GM23338 (cell line): ENCODE data around the gene SEPTIN8. TPM values are rescaled to one million over a fixed set of nuclear protein-coding genes. Genes with fewer than 3 reads are reported as not detected.

Experiments used
- ATAC-seq: fragments of 200-7000 bp; cut with Tn5 transposase; 3 replicates; pipeline ENCODE4 v1.9.1; 2020
- DNase-seq: peaks from one replicate; pipeline ENCODE4 v3.0.0-alpha.2; 2015; ENCODE audit warnings: low spot score
- H2AFZ ChIP-seq: fragments of 200-600 bp; sonication (generic); 2 replicates; pipeline ENCODE4 v1.8.0; 2016; ENCODE audit warnings: antibody characterized with exemption, mild to moderate bottlenecking, moderate library complexity
- H3F3A ChIP-seq: fragments of 200-600 bp; sonication (generic); replicated peaks from 2 replicates; pipeline ENCODE4 v1.8.0; 2017; ENCODE audit warnings: antibody characterized with exemption, mixed run types, low read depth
- H3K27ac ChIP-seq: fragments of 200-600 bp; sonication (generic); 2 replicates; pipeline ENCODE4 v1.6.1; 2016; ENCODE audit warnings: low read depth
- H3K27me3 ChIP-seq: fragments of 200-600 bp; sonication (generic); 2 replicates; pipeline ENCODE4 v1.8.0; 2016; ENCODE audit warnings: mild to moderate bottlenecking, mixed run types, moderate library complexity; ENCODE audit not compliant: insufficient read depth
- H3K36me3 ChIP-seq: fragments of 200-600 bp; sonication (generic); 2 replicates; pipeline ENCODE4 v1.8.0; 2016; ENCODE audit warnings: mild to moderate bottlenecking; ENCODE audit not compliant: insufficient read depth
- H3K4me1 ChIP-seq: fragments of 200-600 bp; sonication (generic); 2 replicates; pipeline ENCODE4 v1.8.0; 2016; ENCODE audit warnings: mild to moderate bottlenecking, moderate library complexity; ENCODE audit not compliant: insufficient read depth
- H3K4me2 ChIP-seq: fragments of 200-600 bp; sonication (generic); 2 replicates; pipeline ENCODE4 v1.7.1; 2017; ENCODE audit warnings: mixed run types
- H3K4me3 ChIP-seq: fragments of 200-600 bp; sonication (generic); 2 replicates; pipeline ENCODE4 v1.6.1; 2016; ENCODE audit warnings: mixed run types
- H3K79me2 ChIP-seq: fragments of 200-600 bp; sonication (generic); replicated peaks from 2 replicates; pipeline ENCODE4 v1.8.0; 2017; ENCODE audit warnings: mild to moderate bottlenecking; ENCODE audit not compliant: insufficient read depth
- H3K9me2 ChIP-seq: fragments of 200-600 bp; sonication (generic); 2 replicates; pipeline ENCODE4 v1.8.0; 2017; ENCODE audit not compliant: insufficient read depth
- H4K20me1 ChIP-seq: fragments of 200-600 bp; sonication (generic); replicated peaks from 2 replicates; pipeline ENCODE4 v1.8.0; 2017; ENCODE audit warnings: mild to moderate bottlenecking; ENCODE audit not compliant: insufficient read depth
- H3K27ac Mint-ChIP-seq: 2 replicates; pipeline ENCODE4 v1.8.0; 2020; ENCODE audit warnings: inconsistent platforms, mild to moderate bottlenecking, moderate library complexity, mixed read lengths
- H3K27me3 Mint-ChIP-seq: 3 replicates; pipeline ENCODE4 v1.8.0; 2022; ENCODE audit warnings: low read depth, mild to moderate bottlenecking, moderate library complexity, mixed read lengths, inconsistent platforms; ENCODE audit not compliant: insufficient read depth, poor library complexity
- H3K36me3 Mint-ChIP-seq: 3 replicates; pipeline ENCODE4 v1.8.0; 2021; ENCODE audit warnings: low read depth, mild to moderate bottlenecking, inconsistent platforms, moderate library complexity, mixed read lengths
- H3K4me1 Mint-ChIP-seq: 3 replicates; pipeline ENCODE4 v1.8.0; 2020; ENCODE audit warnings: mild to moderate bottlenecking, inconsistent platforms, mixed read lengths
- H3K4me3 Mint-ChIP-seq: 3 replicates; pipeline ENCODE4 v1.8.0; 2021; ENCODE audit warnings: moderate library complexity, mild to moderate bottlenecking, inconsistent platforms, mixed read lengths
- H3K9me3 Mint-ChIP-seq: 3 replicates; pipeline ENCODE4 v1.8.0; 2020; ENCODE audit warnings: moderate library complexity, mild to moderate bottlenecking, inconsistent platforms, mixed read lengths
- CREB1 ChIP-seq: fragments of 250-450 bp; sonication (Bioruptor Pico); IDR thresholded peaks from 2 replicates; pipeline ENCODE4 v1.5.0; 2020; ENCODE audit warnings: low read depth, mild to moderate bottlenecking, moderate library complexity
- EZH2 ChIP-seq: fragments of 200-600 bp; sonication (generic); IDR thresholded peaks from one replicate; pipeline ENCODE4 v1.8.0; 2017; ENCODE audit warnings: antibody characterized with exemption, mild to moderate bottlenecking, low read depth; ENCODE audit not compliant: unreplicated experiment
- JUNB ChIP-seq: IDR thresholded peaks from one replicate; pipeline ENCODE4 v1.6.1; 2016; ENCODE audit warnings: antibody characterized with exemption; ENCODE audit not compliant: unreplicated experiment
- NANOG ChIP-seq: IDR thresholded peaks from 2 replicates; pipeline ENCODE4 v1.6.1; 2016; ENCODE audit warnings: antibody characterized with exemption, borderline replicate concordance
- POLR2AphosphoS5 ChIP-seq: IDR thresholded peaks from 2 replicates; pipeline ENCODE4 v1.6.1; 2016; ENCODE audit warnings: antibody characterized with exemption, low read depth
- ZNF114 ChIP-seq: fragments of 250-450 bp; sonication (Bioruptor Pico); IDR thresholded peaks from 2 replicates; pipeline ENCODE4 v1.5.0; 2020; ENCODE audit warnings: mild to moderate bottlenecking, moderate library complexity
- ZNF331 ChIP-seq: fragments of 250-450 bp; sonication (Bioruptor Pico); IDR thresholded peaks from 2 replicates; pipeline ENCODE4 v1.5.0; 2020; ENCODE audit warnings: low read depth, mild to moderate bottlenecking, moderate library complexity
- polyA plus RNA-seq: library from polyadenylated mRNA; unstranded; fragments of >200 nt; fragmentation: Nextera tagmentation; extraction: Ambion mirVana; gene quantifications from 2 replicates; pipeline ENCODE4 v1.2.1, GENCODE V29; 2016
- total RNA-seq: library from RNA; depleted of rRNA; stranded (reverse); fragments of >200 nt; shearing (Covaris generic); gene quantifications from 2 replicates; pipeline ENCODE4 v1.2.3, GENCODE V29; 2014
- TF ChIP-seq, protein P1 (sequence below): IDR thresholded peaks from 2 replicates; pipeline ENCODE4 v1.6.1; 2016; ENCODE audit warnings: antibody characterized with exemption
- TF ChIP-seq, protein P2 (sequence below): fragments of 250-450 bp; sonication (Bioruptor Pico); IDR thresholded peaks from 2 replicates; pipeline ENCODE4 v1.5.0; 2020; ENCODE audit warnings: mild to moderate bottlenecking, moderate library complexity
- TF ChIP-seq, protein P3 (sequence below), 2 experiments: fragments of 200-600 bp in 1 of 2; sonication (generic) in 1 of 2; conservative IDR thresholded peaks; 2 replicates each; pipeline versions ENCODE4 v1.5.1 to v1.6.1; 2016 to 2017; ENCODE audit warnings: antibody characterized with exemption in 2 of 2, low read depth in 2 of 2, mild to moderate bottlenecking in 2 of 2, moderate library complexity in 1 of 2
- TF ChIP-seq, protein P4 (sequence below): IDR thresholded peaks from one replicate; pipeline ENCODE4 v1.6.1; 2018; ENCODE audit warnings: antibody characterized with exemption; ENCODE audit not compliant: unreplicated experiment

Gene SEPTIN8
- total and polyA plus RNA-seq, 2 experiments from 2014 or later: 8.8 to 45.0 TPM

DNA sequence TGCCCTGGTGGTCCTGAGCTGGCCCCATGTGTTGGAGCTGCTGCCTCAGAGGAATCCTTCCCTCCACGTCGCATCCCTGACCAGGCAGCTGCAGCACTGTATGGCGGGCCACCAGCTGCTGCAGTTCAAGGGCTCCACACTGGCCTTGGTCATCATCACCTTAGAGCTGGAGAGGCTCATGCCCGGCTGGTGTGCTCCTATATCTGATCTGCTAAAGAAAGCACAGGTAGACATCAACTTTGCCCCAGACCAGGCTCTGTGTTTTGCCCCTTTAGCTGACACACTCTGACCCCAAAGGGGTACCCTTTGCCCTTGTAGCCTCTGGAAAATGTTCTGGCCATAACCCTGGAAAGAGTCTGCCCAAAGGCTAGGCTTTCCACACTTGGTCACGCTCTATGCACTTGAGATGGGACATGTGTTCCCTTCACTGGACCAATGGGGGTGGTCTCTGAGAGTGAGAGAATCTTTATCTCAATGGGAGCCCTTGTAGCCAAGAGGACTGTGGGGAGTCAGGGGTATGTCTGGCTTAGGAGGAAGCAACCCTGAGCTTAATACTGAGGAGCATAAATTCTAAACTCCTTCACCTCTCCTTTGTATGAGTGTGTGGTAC lies 25.0 kb downstream of the SEPTIN8 start (continued):
- TF ChIP-seq, protein P1, sequence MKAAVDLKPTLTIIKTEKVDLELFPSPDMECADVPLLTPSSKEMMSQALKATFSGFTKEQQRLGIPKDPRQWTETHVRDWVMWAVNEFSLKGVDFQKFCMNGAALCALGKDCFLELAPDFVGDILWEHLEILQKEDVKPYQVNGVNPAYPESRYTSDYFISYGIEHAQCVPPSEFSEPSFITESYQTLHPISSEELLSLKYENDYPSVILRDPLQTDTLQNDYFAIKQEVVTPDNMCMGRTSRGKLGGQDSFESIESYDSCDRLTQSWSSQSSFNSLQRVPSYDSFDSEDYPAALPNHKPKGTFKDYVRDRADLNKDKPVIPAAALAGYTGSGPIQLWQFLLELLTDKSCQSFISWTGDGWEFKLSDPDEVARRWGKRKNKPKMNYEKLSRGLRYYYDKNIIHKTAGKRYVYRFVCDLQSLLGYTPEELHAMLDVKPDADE: no peak
- TF ChIP-seq, protein P2, sequence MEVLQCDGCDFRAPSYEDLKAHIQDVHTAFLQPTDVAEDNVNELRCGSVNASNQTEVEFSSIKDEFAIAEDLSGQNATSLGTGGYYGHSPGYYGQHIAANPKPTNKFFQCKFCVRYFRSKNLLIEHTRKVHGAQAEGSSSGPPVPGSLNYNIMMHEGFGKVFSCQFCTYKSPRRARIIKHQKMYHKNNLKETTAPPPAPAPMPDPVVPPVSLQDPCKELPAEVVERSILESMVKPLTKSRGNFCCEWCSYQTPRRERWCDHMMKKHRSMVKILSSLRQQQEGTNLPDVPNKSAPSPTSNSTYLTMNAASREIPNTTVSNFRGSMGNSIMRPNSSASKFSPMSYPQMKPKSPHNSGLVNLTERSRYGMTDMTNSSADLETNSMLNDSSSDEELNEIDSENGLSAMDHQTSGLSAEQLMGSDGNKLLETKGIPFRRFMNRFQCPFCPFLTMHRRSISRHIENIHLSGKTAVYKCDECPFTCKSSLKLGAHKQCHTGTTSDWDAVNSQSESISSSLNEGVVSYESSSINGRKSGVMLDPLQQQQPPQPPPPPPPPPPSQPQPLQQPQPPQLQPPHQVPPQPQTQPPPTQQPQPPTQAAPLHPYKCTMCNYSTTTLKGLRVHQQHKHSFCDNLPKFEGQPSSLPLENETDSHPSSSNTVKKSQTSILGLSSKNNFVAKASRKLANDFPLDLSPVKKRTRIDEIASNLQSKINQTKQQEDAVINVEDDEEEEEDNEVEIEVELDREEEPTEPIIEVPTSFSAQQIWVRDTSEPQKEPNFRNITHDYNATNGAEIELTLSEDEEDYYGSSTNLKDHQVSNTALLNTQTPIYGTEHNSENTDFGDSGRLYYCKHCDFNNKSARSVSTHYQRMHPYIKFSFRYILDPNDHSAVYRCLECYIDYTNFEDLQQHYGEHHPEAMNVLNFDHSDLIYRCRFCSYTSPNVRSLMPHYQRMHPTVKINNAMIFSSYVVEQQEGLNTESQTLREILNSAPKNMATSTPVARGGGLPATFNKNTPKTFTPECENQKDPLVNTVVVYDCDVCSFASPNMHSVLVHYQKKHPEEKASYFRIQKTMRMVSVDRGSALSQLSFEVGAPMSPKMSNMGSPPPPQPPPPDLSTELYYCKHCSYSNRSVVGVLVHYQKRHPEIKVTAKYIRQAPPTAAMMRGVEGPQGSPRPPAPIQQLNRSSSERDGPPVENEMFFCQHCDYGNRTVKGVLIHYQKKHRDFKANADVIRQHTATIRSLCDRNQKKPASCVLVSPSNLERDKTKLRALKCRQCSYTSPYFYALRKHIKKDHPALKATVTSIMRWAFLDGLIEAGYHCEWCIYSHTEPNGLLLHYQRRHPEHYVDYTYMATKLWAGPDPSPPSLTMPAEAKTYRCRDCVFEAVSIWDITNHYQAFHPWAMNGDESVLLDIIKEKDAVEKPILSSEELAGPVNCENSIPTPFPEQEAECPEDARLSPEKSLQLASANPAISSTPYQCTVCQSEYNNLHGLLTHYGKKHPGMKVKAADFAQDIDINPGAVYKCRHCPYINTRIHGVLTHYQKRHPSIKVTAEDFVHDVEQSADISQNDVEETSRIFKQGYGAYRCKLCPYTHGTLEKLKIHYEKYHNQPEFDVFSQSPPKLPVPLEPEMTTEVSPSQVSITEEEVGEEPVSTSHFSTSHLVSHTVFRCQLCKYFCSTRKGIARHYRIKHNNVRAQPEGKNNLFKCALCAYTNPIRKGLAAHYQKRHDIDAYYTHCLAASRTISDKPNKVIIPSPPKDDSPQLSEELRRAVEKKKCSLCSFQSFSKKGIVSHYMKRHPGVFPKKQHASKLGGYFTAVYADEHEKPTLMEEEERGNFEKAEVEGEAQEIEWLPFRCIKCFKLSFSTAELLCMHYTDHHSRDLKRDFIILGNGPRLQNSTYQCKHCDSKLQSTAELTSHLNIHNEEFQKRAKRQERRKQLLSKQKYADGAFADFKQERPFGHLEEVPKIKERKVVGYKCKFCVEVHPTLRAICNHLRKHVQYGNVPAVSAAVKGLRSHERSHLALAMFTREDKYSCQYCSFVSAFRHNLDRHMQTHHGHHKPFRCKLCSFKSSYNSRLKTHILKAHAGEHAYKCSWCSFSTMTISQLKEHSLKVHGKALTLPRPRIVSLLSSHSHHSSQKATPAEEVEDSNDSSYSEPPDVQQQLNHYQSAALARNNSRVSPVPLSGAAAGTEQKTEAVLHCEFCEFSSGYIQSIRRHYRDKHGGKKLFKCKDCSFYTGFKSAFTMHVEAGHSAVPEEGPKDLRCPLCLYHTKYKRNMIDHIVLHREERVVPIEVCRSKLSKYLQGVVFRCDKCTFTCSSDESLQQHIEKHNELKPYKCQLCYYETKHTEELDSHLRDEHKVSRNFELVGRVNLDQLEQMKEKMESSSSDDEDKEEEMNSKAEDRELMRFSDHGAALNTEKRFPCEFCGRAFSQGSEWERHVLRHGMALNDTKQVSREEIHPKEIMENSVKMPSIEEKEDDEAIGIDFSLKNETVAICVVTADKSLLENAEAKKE: no peak
- TF ChIP-seq POLR2AphosphoS5 (no peak), ZNF114 (CRISPR knock-in tag) (no peak), ZNF331 (CRISPR knock-in tag) (no peak)

DNA sequence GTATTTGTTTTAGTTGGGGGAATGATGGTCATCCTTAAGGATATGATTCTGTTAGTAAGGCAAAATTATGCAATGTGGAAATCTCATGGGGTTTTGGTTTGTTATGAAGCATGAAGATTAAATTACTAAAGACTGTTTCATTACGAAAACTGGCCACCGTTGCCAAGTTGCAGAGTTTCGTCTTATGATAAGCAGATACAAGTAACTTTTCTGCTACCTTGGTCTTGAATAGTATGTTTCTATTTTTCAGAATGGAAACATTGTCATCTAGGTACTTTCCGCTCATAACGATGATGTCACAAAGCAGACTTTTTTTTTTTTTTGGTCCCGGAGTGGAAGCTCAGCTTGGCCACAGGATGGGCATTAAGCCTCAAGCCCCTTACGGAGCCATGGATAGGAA lies 25.6 kb downstream of the SEPTIN8 start:
- no peak overlapping the region for H2AFZ ChIP-seq
- no peaks in the 10 kb centered on the region for H3K9me2 ChIP-seq
- H3F3A ChIP-seq: no peaks in the 10 kb centered on the region
- no peak overlapping the region for H3K4me3 ChIP-seq
- H3K27me3 ChIP-seq: peaks cover 38% of the 10 kb centered on the region
- peaks cover 28% of the 10 kb centered on the region for H3K4me1 Mint-ChIP-seq
- no peaks in the 10 kb centered on the region for H3K9me3 Mint-ChIP-seq
- H3K4me1 ChIP-seq: peaks cover 5% of the 10 kb centered on the region; the same call in 1 of the 2 replicates
- H3K4me3 Mint-ChIP-seq: no peak overlapping the region
- H3K36me3 Mint-ChIP-seq: no peaks in the 10 kb centered on the region
- H3K36me3 ChIP-seq: no peaks in the 10 kb centered on the region
- H3K27me3 Mint-ChIP-seq: peaks cover 24% of the 10 kb centered on the region
- no peaks in the 10 kb centered on the region for H3K79me2 ChIP-seq
- no peak overlapping the region for H3K27ac Mint-ChIP-seq
- DNase-seq: no peak
- no peak overlapping the region for H3K27ac ChIP-seq
- no peaks in the 10 kb centered on the region for H4K20me1 ChIP-seq
- ATAC-seq: no peak
- no peak overlapping the region for H3K4me2 ChIP-seq
- TF ChIP-seq JUNB (no peak), EZH2 (no peak), NANOG (no peak), CREB1 (CRISPR knock-in tag) (no peak), ZNF331 (CRISPR knock-in tag) (no peak)
- TF ChIP-seq, protein P1: no peak
- TF ChIP-seq, protein P3, sequence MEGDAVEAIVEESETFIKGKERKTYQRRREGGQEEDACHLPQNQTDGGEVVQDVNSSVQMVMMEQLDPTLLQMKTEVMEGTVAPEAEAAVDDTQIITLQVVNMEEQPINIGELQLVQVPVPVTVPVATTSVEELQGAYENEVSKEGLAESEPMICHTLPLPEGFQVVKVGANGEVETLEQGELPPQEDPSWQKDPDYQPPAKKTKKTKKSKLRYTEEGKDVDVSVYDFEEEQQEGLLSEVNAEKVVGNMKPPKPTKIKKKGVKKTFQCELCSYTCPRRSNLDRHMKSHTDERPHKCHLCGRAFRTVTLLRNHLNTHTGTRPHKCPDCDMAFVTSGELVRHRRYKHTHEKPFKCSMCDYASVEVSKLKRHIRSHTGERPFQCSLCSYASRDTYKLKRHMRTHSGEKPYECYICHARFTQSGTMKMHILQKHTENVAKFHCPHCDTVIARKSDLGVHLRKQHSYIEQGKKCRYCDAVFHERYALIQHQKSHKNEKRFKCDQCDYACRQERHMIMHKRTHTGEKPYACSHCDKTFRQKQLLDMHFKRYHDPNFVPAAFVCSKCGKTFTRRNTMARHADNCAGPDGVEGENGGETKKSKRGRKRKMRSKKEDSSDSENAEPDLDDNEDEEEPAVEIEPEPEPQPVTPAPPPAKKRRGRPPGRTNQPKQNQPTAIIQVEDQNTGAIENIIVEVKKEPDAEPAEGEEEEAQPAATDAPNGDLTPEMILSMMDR (conservative IDR thresholded peaks at IDR 0.05; ENCODE audit: low read depth in 2 of 2): no peak
- TF ChIP-seq, protein P4, sequence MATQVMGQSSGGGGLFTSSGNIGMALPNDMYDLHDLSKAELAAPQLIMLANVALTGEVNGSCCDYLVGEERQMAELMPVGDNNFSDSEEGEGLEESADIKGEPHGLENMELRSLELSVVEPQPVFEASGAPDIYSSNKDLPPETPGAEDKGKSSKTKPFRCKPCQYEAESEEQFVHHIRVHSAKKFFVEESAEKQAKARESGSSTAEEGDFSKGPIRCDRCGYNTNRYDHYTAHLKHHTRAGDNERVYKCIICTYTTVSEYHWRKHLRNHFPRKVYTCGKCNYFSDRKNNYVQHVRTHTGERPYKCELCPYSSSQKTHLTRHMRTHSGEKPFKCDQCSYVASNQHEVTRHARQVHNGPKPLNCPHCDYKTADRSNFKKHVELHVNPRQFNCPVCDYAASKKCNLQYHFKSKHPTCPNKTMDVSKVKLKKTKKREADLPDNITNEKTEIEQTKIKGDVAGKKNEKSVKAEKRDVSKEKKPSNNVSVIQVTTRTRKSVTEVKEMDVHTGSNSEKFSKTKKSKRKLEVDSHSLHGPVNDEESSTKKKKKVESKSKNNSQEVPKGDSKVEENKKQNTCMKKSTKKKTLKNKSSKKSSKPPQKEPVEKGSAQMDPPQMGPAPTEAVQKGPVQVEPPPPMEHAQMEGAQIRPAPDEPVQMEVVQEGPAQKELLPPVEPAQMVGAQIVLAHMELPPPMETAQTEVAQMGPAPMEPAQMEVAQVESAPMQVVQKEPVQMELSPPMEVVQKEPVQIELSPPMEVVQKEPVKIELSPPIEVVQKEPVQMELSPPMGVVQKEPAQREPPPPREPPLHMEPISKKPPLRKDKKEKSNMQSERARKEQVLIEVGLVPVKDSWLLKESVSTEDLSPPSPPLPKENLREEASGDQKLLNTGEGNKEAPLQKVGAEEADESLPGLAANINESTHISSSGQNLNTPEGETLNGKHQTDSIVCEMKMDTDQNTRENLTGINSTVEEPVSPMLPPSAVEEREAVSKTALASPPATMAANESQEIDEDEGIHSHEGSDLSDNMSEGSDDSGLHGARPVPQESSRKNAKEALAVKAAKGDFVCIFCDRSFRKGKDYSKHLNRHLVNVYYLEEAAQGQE: no peak
